ENCODE data around the gene ZNF804B. TPM values are rescaled to one million over a fixed set of nuclear protein-coding genes. Genes with fewer than 3 reads are reported as not detected.

Gene ZNF804B
- total RNA-seq, 1 donor from 2014 or later = not detected

DNA sequence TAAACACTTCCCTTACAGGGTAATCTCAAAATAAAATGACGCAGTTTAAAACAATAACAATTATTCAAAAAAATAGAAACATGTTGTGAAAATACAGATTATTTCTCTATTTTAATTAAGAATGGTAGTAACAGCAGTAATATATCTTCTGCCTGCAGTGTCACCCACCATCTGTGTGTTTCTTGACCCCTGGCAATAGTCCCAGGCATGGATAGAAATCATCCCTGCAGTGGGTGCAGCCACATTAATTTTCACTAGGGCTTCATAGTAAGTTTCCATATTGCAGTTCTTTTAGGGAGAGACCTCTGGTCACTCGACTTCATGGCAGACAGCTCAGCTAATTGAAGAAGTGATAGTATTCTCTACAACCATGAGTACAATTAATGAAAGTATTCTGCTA, 506.1 kb downstream of the ZNF804B start:
- Histone ChIP-seq H3K9ac (ENCODE audit: low read depth in 1 of 3, low read length in 3 of 3) (no peak overlapping the region), H3K4me1 (ENCODE audit: control insufficient read depth in 3 of 3, insufficient read depth in 3 of 3, low read length in 3 of 3) (no peaks in the 10 kb centered on the region), H3K4me3 (ENCODE audit: low read length in 3 of 3) (no peak overlapping the region), H3K27ac (ENCODE audit: low read depth, low read length) (no peak overlapping the region), H3K9me3 (ENCODE audit: control insufficient read depth in 3 of 3, low read length in 3 of 3) (no peaks in the 10 kb centered on the region), H3K27me3 (ENCODE audit: control insufficient read depth in 3 of 3, insufficient read depth in 3 of 3, low read length in 3 of 3) (no peaks in the 10 kb centered on the region), H3K36me3 (ENCODE audit: control insufficient read depth in 3 of 3, insufficient read depth in 3 of 3, low read length in 3 of 3) (no peaks in the 10 kb centered on the region)

DNA sequence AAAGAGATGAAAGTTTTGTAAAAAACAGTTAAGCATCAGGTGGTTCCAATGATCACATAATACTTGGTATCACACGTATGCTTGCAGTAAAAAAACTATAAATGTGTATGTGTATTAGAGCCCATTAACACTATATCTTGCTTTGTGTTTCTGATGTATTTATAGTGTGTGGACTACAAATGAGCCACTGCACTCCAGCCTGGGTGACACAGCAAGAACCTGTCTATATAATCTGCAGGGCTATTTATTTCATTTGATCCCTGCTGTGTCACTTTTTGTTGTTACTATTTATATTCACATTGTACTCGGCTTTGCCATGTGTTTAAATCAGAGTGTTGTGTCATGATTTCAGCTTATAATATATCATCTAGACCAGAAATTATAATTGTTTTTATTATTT, 523.8 kb downstream of the ZNF804B start:
- Histone ChIP-seq H3K9me3 (ENCODE audit: control insufficient read depth in 3 of 3, low read length in 3 of 3) (no peaks in the 10 kb centered on the region), H3K9ac (ENCODE audit: low read depth in 1 of 3, low read length in 3 of 3) (no peak overlapping the region), H3K27ac (ENCODE audit: low read depth, low read length) (no peak overlapping the region), H3K36me3 (ENCODE audit: control insufficient read depth in 3 of 3, insufficient read depth in 3 of 3, low read length in 3 of 3) (no peaks in the 10 kb centered on the region), H3K27me3 (ENCODE audit: control insufficient read depth in 3 of 3, insufficient read depth in 3 of 3, low read length in 3 of 3) (no peaks in the 10 kb centered on the region), H3K4me1 (ENCODE audit: control insufficient read depth in 3 of 3, insufficient read depth in 3 of 3, low read length in 3 of 3) (no peaks in the 10 kb centered on the region), H3K4me3 (ENCODE audit: low read length in 3 of 3) (no peak overlapping the region)

DNA sequence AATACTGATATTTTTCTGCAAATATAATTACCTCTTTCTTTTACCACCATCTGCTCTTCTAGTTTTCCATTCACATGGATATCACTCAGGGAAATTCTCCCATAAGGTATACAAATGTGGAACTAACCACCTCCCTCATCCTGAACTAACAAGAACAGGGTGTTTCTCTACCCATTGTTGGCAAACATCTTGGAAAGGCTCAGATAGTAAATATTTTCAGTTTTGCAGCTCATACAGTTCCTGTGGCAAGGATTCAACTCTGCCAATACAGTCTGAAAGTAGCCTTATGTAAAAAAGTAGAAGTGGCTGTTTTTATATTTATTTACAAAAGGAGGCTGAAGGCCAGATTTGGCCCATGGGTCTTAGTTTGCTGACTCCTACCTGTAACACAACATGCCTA, 549.0 kb downstream of the ZNF804B start:
- Histone ChIP-seq H3K4me3 (ENCODE audit: low read length in 3 of 3) (no peak overlapping the region), H3K36me3 (ENCODE audit: control insufficient read depth in 3 of 3, insufficient read depth in 3 of 3, low read length in 3 of 3) (no peaks in the 10 kb centered on the region), H3K9ac (ENCODE audit: low read depth in 1 of 3, low read length in 3 of 3) (no peak overlapping the region), H3K27ac (ENCODE audit: low read depth, low read length) (no peak overlapping the region), H3K27me3 (ENCODE audit: control insufficient read depth in 3 of 3, insufficient read depth in 3 of 3, low read length in 3 of 3) (no peaks in the 10 kb centered on the region), H3K9me3 (ENCODE audit: control insufficient read depth in 3 of 3, low read length in 3 of 3) (no peaks in the 10 kb centered on the region), H3K4me1 (ENCODE audit: control insufficient read depth in 3 of 3, insufficient read depth in 3 of 3, low read length in 3 of 3) (no peaks in the 10 kb centered on the region)

DNA sequence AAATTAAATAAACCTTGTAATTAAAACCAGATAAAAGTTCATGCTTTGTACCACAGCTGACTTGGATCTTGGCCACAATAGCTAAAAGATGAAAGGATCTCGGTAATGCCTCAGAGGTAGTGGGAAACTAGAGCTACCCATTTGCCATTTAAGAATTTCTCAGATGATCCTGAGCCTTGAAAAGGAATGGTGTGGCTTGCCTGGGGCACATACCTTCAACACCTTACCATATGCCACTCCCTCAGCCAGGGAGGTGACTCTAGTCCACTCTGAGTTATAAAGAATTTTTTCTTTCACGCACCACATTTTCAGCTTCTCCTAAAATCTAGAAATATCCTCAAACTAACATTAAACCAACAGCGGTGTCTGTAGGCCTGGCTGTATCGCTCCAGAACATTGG, 552.4 kb downstream of the ZNF804B start:
- Histone ChIP-seq H3K4me3 (ENCODE audit: low read length in 3 of 3) (no peak overlapping the region), H3K36me3 (ENCODE audit: control insufficient read depth in 3 of 3, insufficient read depth in 3 of 3, low read length in 3 of 3) (no peaks in the 10 kb centered on the region), H3K9ac (ENCODE audit: low read depth in 1 of 3, low read length in 3 of 3) (no peak overlapping the region), H3K9me3 (ENCODE audit: control insufficient read depth in 3 of 3, low read length in 3 of 3) (no peaks in the 10 kb centered on the region), H3K4me1 (ENCODE audit: control insufficient read depth in 3 of 3, insufficient read depth in 3 of 3, low read length in 3 of 3) (no peaks in the 10 kb centered on the region), H3K27me3 (ENCODE audit: control insufficient read depth in 3 of 3, insufficient read depth in 3 of 3, low read length in 3 of 3) (no peaks in the 10 kb centered on the region), H3K27ac (ENCODE audit: low read depth, low read length) (no peak overlapping the region)

DNA sequence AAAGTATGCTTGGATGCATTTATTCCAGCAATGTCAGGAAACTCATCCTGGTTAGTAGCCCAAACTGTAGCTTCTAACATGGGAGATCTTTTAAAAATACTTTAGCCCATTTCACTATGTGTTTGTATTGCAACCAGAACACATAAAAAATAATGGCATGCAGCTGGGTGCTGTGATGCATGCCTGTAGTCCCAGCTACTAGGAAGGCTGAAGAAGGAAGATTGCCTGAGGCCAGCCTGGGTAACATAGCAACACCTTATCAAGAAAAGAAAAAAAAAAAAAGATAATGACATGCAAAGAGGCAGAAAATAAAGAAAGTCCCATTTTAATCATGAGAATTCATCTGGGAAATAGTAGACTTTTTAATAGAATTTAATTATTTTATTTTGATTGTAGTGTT, 553.1 kb downstream of the ZNF804B start:
- no peak overlapping the region for H3K9ac ChIP-seq (ENCODE audit: low read depth in 1 of 3, low read length in 3 of 3)
- H3K9me3 ChIP-seq (ENCODE audit: control insufficient read depth in 3 of 3, low read length in 3 of 3) = no peaks in the 10 kb centered on the region
- H3K27me3 ChIP-seq (ENCODE audit: control insufficient read depth in 3 of 3, insufficient read depth in 3 of 3, low read length in 3 of 3) = no peaks in the 10 kb centered on the region
- H3K4me1 ChIP-seq (ENCODE audit: control insufficient read depth in 3 of 3, insufficient read depth in 3 of 3, low read length in 3 of 3) = no peaks in the 10 kb centered on the region
- no peaks in the 10 kb centered on the region for H3K36me3 ChIP-seq (ENCODE audit: control insufficient read depth in 3 of 3, insufficient read depth in 3 of 3, low read length in 3 of 3)
- H3K27ac ChIP-seq (ENCODE audit: low read depth, low read length) = no peak overlapping the region
- H3K4me3 ChIP-seq (ENCODE audit: low read length in 3 of 3) = no peak overlapping the region

DNA sequence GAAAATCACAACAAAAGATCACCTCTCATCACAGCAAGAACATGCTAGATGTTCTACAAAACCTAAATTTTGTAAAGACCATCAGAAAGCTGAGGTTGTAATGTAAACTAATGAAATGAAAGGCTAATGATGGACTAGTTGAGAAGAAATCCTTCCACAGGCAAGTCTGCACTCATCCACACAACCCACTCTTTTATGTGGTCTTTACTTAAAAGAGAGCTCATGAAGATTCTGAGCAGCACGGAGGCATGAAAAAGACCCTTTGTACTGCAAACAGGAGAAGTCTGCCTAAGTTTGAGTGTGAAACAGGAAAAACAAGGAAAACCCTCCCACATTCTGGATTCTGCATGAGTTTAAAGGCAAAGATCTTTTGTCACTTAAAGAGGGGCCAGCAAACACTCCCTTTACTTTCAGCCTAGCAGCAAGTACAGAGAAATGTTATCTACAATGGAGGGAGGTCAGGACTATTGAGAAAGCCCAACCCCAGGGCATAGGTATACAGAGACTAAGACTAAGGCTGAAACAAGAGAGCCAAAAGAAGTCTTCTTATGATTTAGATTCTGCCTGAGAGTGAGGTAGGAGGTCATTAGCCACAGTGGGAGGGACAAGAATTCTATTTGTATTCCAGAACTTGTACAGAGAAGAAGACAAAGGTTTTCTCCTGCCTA, 557.2 kb downstream of the ZNF804B start:
- H3K27me3 ChIP-seq (ENCODE audit: control insufficient read depth in 3 of 3, insufficient read depth in 3 of 3, low read length in 3 of 3) = no peaks in the 10 kb centered on the region
- no peak overlapping the region for H3K9ac ChIP-seq (ENCODE audit: low read depth in 1 of 3, low read length in 3 of 3)
- H3K9me3 ChIP-seq (ENCODE audit: control insufficient read depth in 3 of 3, low read length in 3 of 3) = no peaks in the 10 kb centered on the region
- no peak overlapping the region for H3K4me3 ChIP-seq (ENCODE audit: low read length in 3 of 3)
- H3K4me1 ChIP-seq (ENCODE audit: control insufficient read depth in 3 of 3, insufficient read depth in 3 of 3, low read length in 3 of 3) = no peaks in the 10 kb centered on the region
- H3K36me3 ChIP-seq (ENCODE audit: control insufficient read depth in 3 of 3, insufficient read depth in 3 of 3, low read length in 3 of 3) = no peaks in the 10 kb centered on the region
- no peak overlapping the region for H3K27ac ChIP-seq (ENCODE audit: low read depth, low read length)

DNA sequence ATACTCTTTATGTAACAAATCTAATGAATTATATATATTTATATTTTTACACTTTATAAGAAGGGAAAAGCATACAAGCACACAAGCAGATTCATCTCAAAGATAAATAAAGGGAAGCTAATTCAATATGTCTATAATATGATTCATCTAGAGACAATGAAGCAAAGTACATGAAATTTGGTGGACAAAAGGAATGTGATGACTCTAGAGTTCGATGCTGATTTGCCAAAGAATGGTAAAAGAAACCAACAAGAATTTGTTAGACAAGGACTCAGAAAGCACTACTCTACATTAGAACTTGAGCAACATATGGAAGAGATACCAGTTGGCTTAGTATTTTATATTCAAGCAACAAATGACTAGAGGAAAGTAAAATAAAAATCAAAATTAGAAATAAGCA, 572.5 kb downstream of the ZNF804B start:
- Histone ChIP-seq H3K4me3 (ENCODE audit: low read length in 3 of 3) (no peak overlapping the region), H3K9me3 (ENCODE audit: control insufficient read depth in 3 of 3, low read length in 3 of 3) (no peaks in the 10 kb centered on the region), H3K9ac (ENCODE audit: low read depth in 1 of 3, low read length in 3 of 3) (no peak overlapping the region)

DNA sequence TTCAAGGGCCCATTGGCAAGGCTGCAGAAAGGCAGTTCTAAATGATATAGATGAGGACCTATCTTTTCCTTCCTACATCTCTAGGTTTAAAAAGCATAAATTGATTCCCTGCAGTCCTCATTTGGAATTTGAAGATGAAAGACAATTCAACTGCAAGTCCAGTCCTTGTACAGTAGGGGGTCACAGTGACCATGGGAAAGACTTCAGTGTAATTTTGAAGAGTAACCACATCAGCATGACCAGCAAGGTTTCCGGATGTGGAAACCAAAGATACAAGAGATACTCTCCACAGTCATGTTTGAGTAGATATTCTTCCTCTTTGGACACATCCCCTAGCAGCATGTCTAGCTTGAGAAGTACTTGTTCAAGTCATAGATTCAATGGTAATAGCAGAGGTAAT, 575.3 kb downstream of the ZNF804B start:
- Histone ChIP-seq H3K36me3 (ENCODE audit: control insufficient read depth in 3 of 3, insufficient read depth in 3 of 3, low read length in 3 of 3) (no peaks in the 10 kb centered on the region), H3K9ac (ENCODE audit: low read depth in 1 of 3, low read length in 3 of 3) (no peak overlapping the region), H3K27me3 (ENCODE audit: control insufficient read depth in 3 of 3, insufficient read depth in 3 of 3, low read length in 3 of 3) (no peaks in the 10 kb centered on the region), H3K9me3 (ENCODE audit: control insufficient read depth in 3 of 3, low read length in 3 of 3) (no peaks in the 10 kb centered on the region), H3K4me3 (ENCODE audit: low read length in 3 of 3) (no peak overlapping the region), H3K27ac (ENCODE audit: low read depth, low read length) (no peak overlapping the region), H3K4me1 (ENCODE audit: control insufficient read depth in 3 of 3, insufficient read depth in 3 of 3, low read length in 3 of 3) (no peaks in the 10 kb centered on the region)

More for the DNA sequence above, 572.5 kb downstream of the ZNF804B start:
- H3K27me3 ChIP-seq (ENCODE audit: control insufficient read depth in 3 of 3, insufficient read depth in 3 of 3, low read length in 3 of 3) = no peaks in the 10 kb centered on the region
- H3K4me1 ChIP-seq (ENCODE audit: control insufficient read depth in 3 of 3, insufficient read depth in 3 of 3, low read length in 3 of 3) = no peaks in the 10 kb centered on the region
- H3K36me3 ChIP-seq (ENCODE audit: control insufficient read depth in 3 of 3, insufficient read depth in 3 of 3, low read length in 3 of 3) = no peaks in the 10 kb centered on the region
- no peak overlapping the region for H3K27ac ChIP-seq (ENCODE audit: low read depth, low read length)

DNA sequence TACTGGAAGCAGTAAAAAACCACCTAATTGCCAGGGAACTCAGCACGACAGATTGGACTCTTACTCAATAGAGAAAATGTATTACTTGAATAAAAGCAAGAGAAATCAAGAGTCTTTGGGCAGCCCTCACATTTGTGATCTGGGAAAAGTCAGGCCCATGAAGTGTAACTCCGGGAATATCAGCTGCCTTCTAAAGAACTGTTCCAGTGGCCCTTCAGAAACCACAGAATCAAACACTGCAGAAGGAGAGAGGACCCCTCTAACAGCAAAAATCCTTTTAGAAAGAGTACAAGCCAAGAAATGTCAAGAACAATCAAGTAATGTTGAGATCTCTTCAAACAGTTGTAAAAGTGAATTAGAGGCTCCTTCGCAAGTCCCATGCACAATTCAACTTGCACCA, 576.0 kb downstream of the ZNF804B start:
- H3K36me3 ChIP-seq (ENCODE audit: control insufficient read depth in 3 of 3, insufficient read depth in 3 of 3, low read length in 3 of 3) = no peaks in the 10 kb centered on the region
- no peaks in the 10 kb centered on the region for H3K4me1 ChIP-seq (ENCODE audit: control insufficient read depth in 3 of 3, insufficient read depth in 3 of 3, low read length in 3 of 3)
- H3K9ac ChIP-seq (ENCODE audit: low read depth in 1 of 3, low read length in 3 of 3) = no peak overlapping the region
- no peaks in the 10 kb centered on the region for H3K27me3 ChIP-seq (ENCODE audit: control insufficient read depth in 3 of 3, insufficient read depth in 3 of 3, low read length in 3 of 3)
- H3K4me3 ChIP-seq (ENCODE audit: low read length in 3 of 3) = no peak overlapping the region
- no peak overlapping the region for H3K27ac ChIP-seq (ENCODE audit: low read depth, low read length)
- H3K9me3 ChIP-seq (ENCODE audit: control insufficient read depth in 3 of 3, low read length in 3 of 3) = no peaks in the 10 kb centered on the region

DNA sequence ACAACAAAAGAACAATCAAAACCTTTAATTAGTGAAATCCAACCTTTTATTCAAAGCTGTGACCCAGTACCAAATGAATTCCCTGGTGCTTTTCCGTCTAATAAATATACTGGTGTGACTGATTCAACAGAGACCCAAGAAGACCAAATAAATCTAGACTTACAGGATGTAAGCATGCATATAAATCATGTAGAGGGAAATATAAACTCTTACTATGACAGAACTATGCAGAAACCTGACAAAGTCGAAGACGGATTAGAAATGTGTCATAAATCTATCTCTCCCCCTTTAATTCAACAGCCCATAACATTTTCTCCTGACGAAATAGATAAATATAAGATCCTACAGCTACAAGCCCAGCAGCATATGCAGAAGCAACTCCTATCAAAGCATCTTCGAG, 576.6 kb downstream of the ZNF804B start:
- Histone ChIP-seq H3K27ac (ENCODE audit: low read depth, low read length) (no peak overlapping the region), H3K9ac (ENCODE audit: low read depth in 1 of 3, low read length in 3 of 3) (no peak overlapping the region), H3K27me3 (ENCODE audit: control insufficient read depth in 3 of 3, insufficient read depth in 3 of 3, low read length in 3 of 3) (no peaks in the 10 kb centered on the region), H3K36me3 (ENCODE audit: control insufficient read depth in 3 of 3, insufficient read depth in 3 of 3, low read length in 3 of 3) (no peaks in the 10 kb centered on the region), H3K9me3 (ENCODE audit: control insufficient read depth in 3 of 3, low read length in 3 of 3) (no peaks in the 10 kb centered on the region), H3K4me1 (ENCODE audit: control insufficient read depth in 3 of 3, insufficient read depth in 3 of 3, low read length in 3 of 3) (no peaks in the 10 kb centered on the region), H3K4me3 (ENCODE audit: low read length in 3 of 3) (no peak overlapping the region)

Measured in skeletal muscle tissue (tissue), 4 donors.